Parathyroid adenoma (tissue), 2 donors: ENCODE measurements around the gene HSF2BP.

Experiments
- H2AFZ ChIP-seq: fragments of 300-600 bp; sonication (generic); one replicate; pipeline ENCODE4 v1.7.0; 2017; ENCODE audit warnings: antibody characterized with exemption, mild to moderate bottlenecking
- H3K27ac ChIP-seq: fragments of 300-600 bp; sonication (generic); one replicate; pipeline ENCODE4 v1.7.0; 2017
- H3K27me3 ChIP-seq: fragments of 300-600 bp; sonication (generic); one replicate; pipeline ENCODE4 v1.7.0; 2017; ENCODE audit warnings: low read length; ENCODE audit not compliant: control insufficient read depth, insufficient read depth
- H3K36me3 ChIP-seq: fragments of 300-600 bp; sonication (generic); one replicate; pipeline ENCODE4 v1.7.0; 2017; ENCODE audit warnings: low read length; ENCODE audit not compliant: control insufficient read depth, insufficient read depth
- H3K4me1 ChIP-seq: fragments of 300-600 bp; sonication (generic); one replicate; pipeline ENCODE4 v1.7.0; 2017; ENCODE audit warnings: control low read depth
- H3K4me2 ChIP-seq: fragments of 300-600 bp; sonication (generic); one replicate; pipeline ENCODE4 v1.7.0; 2017; ENCODE audit warnings: low read length
- H3K4me3 ChIP-seq: fragments of 300-600 bp; sonication (generic); one replicate; pipeline ENCODE4 v1.7.0; 2017; ENCODE audit warnings: low read depth, low read length
- H3K79me2 ChIP-seq: fragments of 300-600 bp; sonication (generic); one replicate; pipeline ENCODE4 v1.7.0; 2017; ENCODE audit warnings: control low read depth
- H3K9ac ChIP-seq: fragments of 300-600 bp; sonication (generic); one replicate; pipeline ENCODE4 v1.7.0; 2017; ENCODE audit warnings: mild to moderate bottlenecking
- H3K9me3 ChIP-seq: fragments of 300-600 bp; sonication (generic); one replicate; pipeline ENCODE4 v1.7.0; 2017; ENCODE audit warnings: low read length; ENCODE audit not compliant: control insufficient read depth
- CTCF ChIP-seq: fragments of 300-600 bp; sonication (generic); IDR thresholded peaks from one replicate; pipeline ENCODE4 v1.7.0; 2017; ENCODE audit warnings: antibody characterized with exemption, mild to moderate bottlenecking
- donor health status: primary hyperparathyroidism.

Gene HSF2BP

GRCh38 chr21:43605320-43606215 lies 53.7 kb downstream of the HSF2BP start:
- Histone ChIP-seq H3K79me2 (no peaks in the 10 kb centered on the region), H3K9me3 (no peaks in the 10 kb centered on the region), H3K9ac (no peak overlapping the region), H3K36me3 (no peaks in the 10 kb centered on the region), H3K4me1 (peaks cover 2% of the 10 kb centered on the region), H3K27ac (no peak overlapping the region), H3K27me3 (no peaks in the 10 kb centered on the region), H3K4me3 (no peak overlapping the region), H3K4me2 (no peak overlapping the region), H2AFZ (no peak overlapping the region)
- no peak for TF ChIP-seq CTCF

- Histone ChIP-seq H3K79me2 (no peaks in the 10 kb centered on the region), H3K27ac (no peak overlapping the region), H2AFZ (no peak overlapping the region), H3K36me3 (no peaks in the 10 kb centered on the region), H3K9me3 (no peaks in the 10 kb centered on the region), H3K27me3 (no peaks in the 10 kb centered on the region), H3K4me2 (no peak overlapping the region), H3K9ac (no peak overlapping the region), H3K4me3 (no peak overlapping the region), H3K4me1 (no peaks in the 10 kb centered on the region)
- TF ChIP-seq CTCF = no peak
These were observed 54.6 kb downstream of the HSF2BP start for GRCh38 chr21:43604505-43605204.

- no peak overlapping the region for H3K4me3 ChIP-seq
- H2AFZ ChIP-seq = peak overlapping the region; percentile 42
- H3K4me1 ChIP-seq = no peaks in the 10 kb centered on the region
- H3K9ac ChIP-seq = no peak overlapping the region
- H3K27ac ChIP-seq = no peak overlapping the region
- H3K9me3 ChIP-seq = no peaks in the 10 kb centered on the region
- no peaks in the 10 kb centered on the region for H3K79me2 ChIP-seq
- no peak for TF ChIP-seq CTCF
- H3K27me3 ChIP-seq = no peaks in the 10 kb centered on the region
- H3K4me2 ChIP-seq = no peak overlapping the region
- no peaks in the 10 kb centered on the region for H3K36me3 ChIP-seq
These were observed 55.4 kb downstream of the HSF2BP start for GRCh38 chr21:43603641-43604504.

- Histone ChIP-seq H3K79me2 (no peaks in the 10 kb centered on the region), H2AFZ (no peak overlapping the region), H3K4me1 (no peaks in the 10 kb centered on the region), H3K36me3 (no peaks in the 10 kb centered on the region), H3K9me3 (no peaks in the 10 kb centered on the region), H3K4me3 (no peak overlapping the region), H3K9ac (no peak overlapping the region), H3K4me2 (no peak overlapping the region), H3K27ac (no peak overlapping the region), H3K27me3 (no peaks in the 10 kb centered on the region)
- no peak for TF ChIP-seq CTCF
These were observed 56.1 kb downstream of the HSF2BP start for GRCh38 chr21:43603233-43603626.
